ENCODE data around the gene ABRAXAS1.
A peak's percentile ranks its signal among the peaks of the same experiment; 100 is the strongest.

ABRAXAS1 gene

GRCh38 chr4:83489711-83490326 is 4.9 kb upstream of the ABRAXAS1 start:
- TF ChIP-seq, protein P1, sequence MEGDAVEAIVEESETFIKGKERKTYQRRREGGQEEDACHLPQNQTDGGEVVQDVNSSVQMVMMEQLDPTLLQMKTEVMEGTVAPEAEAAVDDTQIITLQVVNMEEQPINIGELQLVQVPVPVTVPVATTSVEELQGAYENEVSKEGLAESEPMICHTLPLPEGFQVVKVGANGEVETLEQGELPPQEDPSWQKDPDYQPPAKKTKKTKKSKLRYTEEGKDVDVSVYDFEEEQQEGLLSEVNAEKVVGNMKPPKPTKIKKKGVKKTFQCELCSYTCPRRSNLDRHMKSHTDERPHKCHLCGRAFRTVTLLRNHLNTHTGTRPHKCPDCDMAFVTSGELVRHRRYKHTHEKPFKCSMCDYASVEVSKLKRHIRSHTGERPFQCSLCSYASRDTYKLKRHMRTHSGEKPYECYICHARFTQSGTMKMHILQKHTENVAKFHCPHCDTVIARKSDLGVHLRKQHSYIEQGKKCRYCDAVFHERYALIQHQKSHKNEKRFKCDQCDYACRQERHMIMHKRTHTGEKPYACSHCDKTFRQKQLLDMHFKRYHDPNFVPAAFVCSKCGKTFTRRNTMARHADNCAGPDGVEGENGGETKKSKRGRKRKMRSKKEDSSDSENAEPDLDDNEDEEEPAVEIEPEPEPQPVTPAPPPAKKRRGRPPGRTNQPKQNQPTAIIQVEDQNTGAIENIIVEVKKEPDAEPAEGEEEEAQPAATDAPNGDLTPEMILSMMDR (IDR thresholded peaks at IDR 0.05; ENCODE audit: insufficient read depth, low read depth, low read length, missing control alignments), result no peak
- no peak for DNase-seq (ENCODE audit: low read depth)
- H3K4me3 ChIP-seq (ENCODE audit: low read depth, low read length), result no peak overlapping the region

DNA sequence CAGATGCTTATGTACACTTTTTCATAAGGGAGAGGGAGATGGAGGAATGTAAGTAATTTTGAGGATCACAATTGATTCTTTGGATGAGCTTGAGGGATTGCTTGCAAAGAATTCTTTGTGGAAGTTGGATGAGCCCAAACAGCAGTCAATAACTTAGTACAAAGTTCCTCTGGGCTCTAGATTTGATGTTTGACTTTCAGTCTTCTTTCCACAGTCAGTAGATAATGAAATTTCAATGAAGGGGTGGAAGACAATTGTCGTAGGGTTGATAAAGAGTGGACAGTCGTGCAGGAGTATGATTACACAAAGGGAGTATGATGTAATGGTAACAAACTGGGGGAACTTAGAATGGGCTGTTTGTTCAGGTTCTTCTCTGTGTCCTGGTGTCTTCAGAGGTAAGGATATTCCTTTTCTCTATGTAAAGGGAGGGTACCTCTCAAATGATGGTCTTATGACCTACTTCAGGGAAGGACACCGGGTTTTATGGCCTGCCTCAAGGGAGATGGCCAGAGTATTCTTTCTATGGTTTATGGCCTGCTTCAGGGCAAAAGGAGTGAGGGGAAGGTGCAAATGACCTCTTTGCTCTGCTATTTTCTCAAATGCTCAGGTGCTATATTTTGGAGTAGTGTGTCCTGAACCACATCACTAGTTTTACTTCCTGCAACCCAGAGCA is 1.7 kb upstream of the ABRAXAS1 start:
- TF ChIP-seq, protein P1 (IDR thresholded peaks at IDR 0.05; ENCODE audit: insufficient read depth, low read depth, low read length, missing control alignments), result no peak
- no peak overlapping the region for H3K4me3 ChIP-seq (ENCODE audit: low read depth, low read length)
- DNase-seq (ENCODE audit: low read depth), result no peak

DNA sequence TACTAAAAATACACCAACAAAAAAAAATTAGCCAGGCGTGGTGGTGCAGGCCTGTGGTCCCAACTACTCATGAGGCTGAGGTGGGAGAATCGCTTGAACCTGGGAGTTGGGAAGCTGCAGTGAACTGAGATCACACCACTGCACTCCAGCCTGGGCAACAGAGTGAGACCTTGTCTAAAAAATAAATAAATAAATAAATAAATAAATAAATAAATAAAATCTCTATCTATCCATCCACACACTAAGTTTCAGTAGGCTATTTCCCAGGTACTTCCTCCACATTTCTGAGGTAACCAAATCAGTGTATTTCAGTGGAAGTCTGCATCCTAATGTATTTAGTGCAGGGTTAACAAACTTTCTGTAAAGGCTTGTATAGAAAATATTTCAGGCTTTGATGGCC is 10.9 kb downstream of the ABRAXAS1 start:
- H3K4me3 ChIP-seq (ENCODE audit: low read depth, low read length), result no peak overlapping the region
- TF ChIP-seq, protein P1 (IDR thresholded peaks at IDR 0.05; ENCODE audit: insufficient read depth, low read depth, low read length, missing control alignments), result no peak
- no peak for DNase-seq (ENCODE audit: low read depth)

DNA sequence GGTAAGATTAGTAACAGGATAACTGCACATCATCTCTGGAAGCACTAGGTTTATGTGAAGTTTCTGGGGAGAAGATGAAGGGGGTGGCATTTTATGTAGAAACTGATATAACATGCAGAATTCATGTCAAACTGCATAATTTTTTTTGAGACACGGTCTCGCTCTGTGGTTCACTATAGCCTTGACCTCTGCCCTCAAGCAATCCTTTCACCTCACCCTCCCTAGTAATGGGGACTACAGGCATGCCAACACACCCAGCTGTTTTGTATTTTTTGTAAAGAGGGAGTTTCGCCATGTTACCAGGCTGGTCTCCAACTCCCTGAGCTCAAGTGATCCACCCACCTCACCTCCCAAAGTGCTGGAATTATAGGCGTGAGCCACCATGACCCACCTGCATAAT is 11.5 kb downstream of the ABRAXAS1 start:
- no peak overlapping the region for H3K4me3 ChIP-seq (ENCODE audit: low read depth, low read length)
- DNase-seq (ENCODE audit: low read depth), result no peak

DNA sequence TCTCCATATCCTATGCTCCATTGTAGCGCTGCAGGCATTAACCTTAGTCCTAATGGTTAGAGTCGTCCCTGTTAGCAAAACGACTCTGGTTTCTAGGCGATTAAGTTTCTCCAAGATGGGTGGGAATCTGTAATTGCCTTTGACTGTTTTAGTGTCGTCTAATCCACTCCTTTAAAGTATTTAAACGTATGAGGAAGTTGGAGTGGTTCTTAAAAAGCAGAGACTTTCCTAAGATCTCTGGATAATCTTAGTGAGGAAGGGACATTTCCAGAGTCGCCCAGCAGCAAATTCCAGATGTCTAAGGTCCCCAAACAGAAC is 28.8 kb downstream of the ABRAXAS1 start:
- TF ChIP-seq, protein P1 (IDR thresholded peaks at IDR 0.05; ENCODE audit: insufficient read depth, low read depth, low read length, missing control alignments), result no peak
- no peak for DNase-seq (ENCODE audit: low read depth)
- peak overlapping the region; percentile 86 for H3K4me3 ChIP-seq (ENCODE audit: low read depth, low read length)

More for the DNA sequence above, 11.5 kb downstream of the ABRAXAS1 start:
- TF ChIP-seq, protein P1 (IDR thresholded peaks at IDR 0.05; ENCODE audit: insufficient read depth, low read depth, low read length, missing control alignments), result no peak

DNA sequence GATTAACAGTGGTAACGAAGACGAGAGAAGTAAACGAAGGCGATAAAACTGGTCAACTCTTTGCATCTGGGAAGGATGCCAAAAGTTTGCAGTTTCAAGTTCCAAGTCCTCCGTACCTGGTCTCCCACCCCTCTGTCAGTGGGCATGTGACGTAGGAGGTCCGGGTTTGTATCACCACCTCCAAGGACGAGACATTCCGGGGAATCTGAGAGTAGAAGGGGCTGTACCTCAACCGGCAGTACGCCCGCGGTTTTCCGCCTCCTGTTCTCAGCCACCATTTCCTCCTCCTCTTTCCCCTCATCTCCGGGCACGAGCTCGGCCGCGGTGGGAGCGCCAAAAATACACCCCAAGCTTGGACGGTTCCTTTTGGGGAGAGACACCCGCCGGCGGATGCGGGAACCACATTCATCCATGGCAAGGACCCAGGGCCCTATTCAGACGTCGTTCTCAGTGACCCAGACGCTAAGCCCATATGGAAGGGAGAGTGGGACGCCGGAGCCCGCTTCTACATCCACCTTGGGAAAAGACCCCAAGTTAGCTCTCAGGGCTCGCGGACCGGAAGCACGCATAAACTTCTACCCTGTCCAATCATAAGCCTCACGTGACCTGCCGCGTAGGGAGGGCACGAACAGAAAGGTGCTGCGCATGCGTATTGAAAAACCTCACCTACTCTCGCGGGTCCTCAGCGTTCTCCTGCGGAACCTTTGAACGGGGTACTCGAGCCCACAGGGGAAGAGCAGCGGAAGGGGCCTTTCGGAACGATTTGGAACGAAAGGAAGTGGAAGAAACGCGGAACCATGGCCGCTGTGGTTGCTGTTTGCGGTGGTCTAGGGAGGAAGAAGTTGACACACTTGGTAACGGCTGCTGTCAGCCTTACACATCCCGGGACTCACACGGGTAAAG is 29.4 kb downstream of the ABRAXAS1 start, which contains the start of the genes HELQ and MRPS18C:
Gene HELQ (minus strand): TSS at position 543 of the 903 bp plus-strand sequence. CDS start 130 bp downstream, at position 413.
Gene MRPS18C (plus strand): TSS at position 778 of the 903 bp plus-strand sequence. CDS start 20 bp downstream, at position 798.
- TF ChIP-seq, protein P1 (IDR thresholded peaks at IDR 0.05; ENCODE audit: insufficient read depth, low read depth, low read length, missing control alignments), result peak; percentile 4
- peak within 1 kb of the TSS; percentile 86 for H3K4me3 ChIP-seq (ENCODE audit: low read depth, low read length)
- peak; percentile 99 for DNase-seq (ENCODE audit: low read depth)

Measured in GM12865 (cell line).